ENCODE measurements around the gene ADCY3. TPM values are rescaled to one million over a fixed set of nuclear protein-coding genes. Genes with fewer than 3 reads are reported as not detected.
A peak's percentile ranks its signal among the peaks of the same experiment; 100 is the strongest.

Gene ADCY3
- total and polyA plus RNA-seq, 9 of the 15 experiments (the other 6 are each of a cell fraction or from before 2014, with no cell fraction given): 1.5 to 54.8 (median 26.3) TPM

GRCh38 chr2:24853996-24854395 lies 66.0 kb downstream of the ADCY3 start (continued):
- no peak for TF ChIP-seq MLLT1 (IDR thresholded peaks at IDR 0.05)
- no peak for TF ChIP-seq ZNF584 (CRISPR knock-in tag; IDR thresholded peaks at IDR 0.05; ENCODE audit: low read depth)
- TF ChIP-seq, protein P1, sequence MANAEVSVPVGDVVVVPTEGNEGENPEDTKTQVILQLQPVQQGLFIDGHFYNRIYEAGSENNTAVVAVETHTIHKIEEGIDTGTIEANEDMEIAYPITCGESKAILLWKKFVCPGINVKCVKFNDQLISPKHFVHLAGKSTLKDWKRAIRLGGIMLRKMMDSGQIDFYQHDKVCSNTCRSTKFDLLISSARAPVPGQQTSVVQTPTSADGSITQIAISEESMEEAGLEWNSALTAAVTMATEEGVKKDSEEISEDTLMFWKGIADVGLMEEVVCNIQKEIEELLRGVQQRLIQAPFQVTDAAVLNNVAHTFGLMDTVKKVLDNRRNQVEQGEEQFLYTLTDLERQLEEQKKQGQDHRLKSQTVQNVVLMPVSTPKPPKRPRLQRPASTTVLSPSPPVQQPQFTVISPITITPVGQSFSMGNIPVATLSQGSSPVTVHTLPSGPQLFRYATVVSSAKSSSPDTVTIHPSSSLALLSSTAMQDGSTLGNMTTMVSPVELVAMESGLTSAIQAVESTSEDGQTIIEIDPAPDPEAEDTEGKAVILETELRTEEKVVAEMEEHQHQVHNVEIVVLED (CRISPR knock-in tag; IDR thresholded peaks at IDR 0.05): no peak
- TF ChIP-seq ARID1B (IDR thresholded peaks at IDR 0.05): peak; percentile 83
- peak; percentile 45 to 71; a peak in 2 of 4 replicates for TF ChIP-seq KDM1A (IDR thresholded peaks at IDR 0.05)
- peak; percentile 68; the same call in 1 of the 2 replicates for TF ChIP-seq SMARCA4 (IDR thresholded peaks at IDR 0.05)
- TF ChIP-seq, protein P2, sequence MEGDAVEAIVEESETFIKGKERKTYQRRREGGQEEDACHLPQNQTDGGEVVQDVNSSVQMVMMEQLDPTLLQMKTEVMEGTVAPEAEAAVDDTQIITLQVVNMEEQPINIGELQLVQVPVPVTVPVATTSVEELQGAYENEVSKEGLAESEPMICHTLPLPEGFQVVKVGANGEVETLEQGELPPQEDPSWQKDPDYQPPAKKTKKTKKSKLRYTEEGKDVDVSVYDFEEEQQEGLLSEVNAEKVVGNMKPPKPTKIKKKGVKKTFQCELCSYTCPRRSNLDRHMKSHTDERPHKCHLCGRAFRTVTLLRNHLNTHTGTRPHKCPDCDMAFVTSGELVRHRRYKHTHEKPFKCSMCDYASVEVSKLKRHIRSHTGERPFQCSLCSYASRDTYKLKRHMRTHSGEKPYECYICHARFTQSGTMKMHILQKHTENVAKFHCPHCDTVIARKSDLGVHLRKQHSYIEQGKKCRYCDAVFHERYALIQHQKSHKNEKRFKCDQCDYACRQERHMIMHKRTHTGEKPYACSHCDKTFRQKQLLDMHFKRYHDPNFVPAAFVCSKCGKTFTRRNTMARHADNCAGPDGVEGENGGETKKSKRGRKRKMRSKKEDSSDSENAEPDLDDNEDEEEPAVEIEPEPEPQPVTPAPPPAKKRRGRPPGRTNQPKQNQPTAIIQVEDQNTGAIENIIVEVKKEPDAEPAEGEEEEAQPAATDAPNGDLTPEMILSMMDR (IDR thresholded peaks at IDR 0.05 in 2 of 3, conservative IDR thresholded peaks at IDR 0.05 in 1 of 3; ENCODE audit: insufficient read depth in 2 of 3, low read depth in 1 of 3, low read length in 3 of 3): peak in 1 of 3 experiments; percentile 39; a peak in 2 of 6 replicates
- TF ChIP-seq ESRRB (CRISPR knock-in tag; IDR thresholded peaks at IDR 0.05; ENCODE audit: borderline replicate concordance): no peak
- TF ChIP-seq XRCC4 (IDR thresholded peaks at IDR 0.05; ENCODE audit: extremely low read depth, insufficient read depth, insufficient read length): no peak
- TF ChIP-seq BDP1 (IDR thresholded peaks at IDR 0.05; ENCODE audit: insufficient read depth, insufficient read length): no peak
- TF ChIP-seq RBM15 (IDR thresholded peaks at IDR 0.05; ENCODE audit: insufficient read depth, low read length): no peak
- peak; percentile 79 for TF ChIP-seq TEAD4 (IDR thresholded peaks at IDR 0.05; ENCODE audit: low read length)
- no peak for TF ChIP-seq TEAD4 (CRISPR knock-in tag; IDR thresholded peaks at IDR 0.05; ENCODE audit: borderline replicate concordance)
- peak; percentile 20; the same call in 1 of the 2 replicates for TF ChIP-seq CTBP1 (IDR thresholded peaks at IDR 0.05; ENCODE audit: borderline replicate concordance)
- TF ChIP-seq ARID3A (IDR thresholded peaks at IDR 0.05; ENCODE audit: borderline replicate concordance, low read depth, low read length): no peak
- TF ChIP-seq ILK (tag; IDR thresholded peaks at IDR 0.05; ENCODE audit: borderline replicate concordance, low read depth): no peak
- no peak for TF ChIP-seq EWSR1 (IDR thresholded peaks at IDR 0.05; ENCODE audit: borderline replicate concordance, low read depth, partially characterized antibody)
- TF ChIP-seq TAF7 (tag; IDR thresholded peaks at IDR 0.05): no peak
- peak; percentile 58; the same call in 1 of the 2 replicates for TF ChIP-seq SOX6 (IDR thresholded peaks at IDR 0.05)
- TF ChIP-seq EP300 (IDR thresholded peaks at IDR 0.05; ENCODE audit: low read length): peak; percentile 42
- TF ChIP-seq CC2D1A (IDR thresholded peaks at IDR 0.05): no peak
